T47D (cell line): ENCODE measurements around the gene PFDN6.

Experiments used
- DNase-seq, 2 experiments: peaks; one replicate each; pipeline versions ENCODE4 v3.0.0 to v3.0.0-alpha.2; 2011 to 2012; ENCODE audit warnings: low read depth in 1 of 2, low spot score in 1 of 2
- JUND ChIP-seq: IDR thresholded peaks from 2 replicates; pipeline ENCODE4 v1.6.1; 2012; ENCODE audit warnings: low read depth
- in situ Hi-C: cut with HindIII; loops from 2 replicates; pipeline ENCODE4 v1.10.0; 2016; ENCODE audit warnings: low sequenced_read_pairs, low pct_unique_long_range_greater_than_20kb

PFDN6 gene

GRCh38 chr6:33292996-33293682 is 3.7 kb downstream of the PFDN6 start:
- in situ Hi-C loops: no loop called here
- TF ChIP-seq JUND: no peak
- no peak for DNase-seq

DNA sequence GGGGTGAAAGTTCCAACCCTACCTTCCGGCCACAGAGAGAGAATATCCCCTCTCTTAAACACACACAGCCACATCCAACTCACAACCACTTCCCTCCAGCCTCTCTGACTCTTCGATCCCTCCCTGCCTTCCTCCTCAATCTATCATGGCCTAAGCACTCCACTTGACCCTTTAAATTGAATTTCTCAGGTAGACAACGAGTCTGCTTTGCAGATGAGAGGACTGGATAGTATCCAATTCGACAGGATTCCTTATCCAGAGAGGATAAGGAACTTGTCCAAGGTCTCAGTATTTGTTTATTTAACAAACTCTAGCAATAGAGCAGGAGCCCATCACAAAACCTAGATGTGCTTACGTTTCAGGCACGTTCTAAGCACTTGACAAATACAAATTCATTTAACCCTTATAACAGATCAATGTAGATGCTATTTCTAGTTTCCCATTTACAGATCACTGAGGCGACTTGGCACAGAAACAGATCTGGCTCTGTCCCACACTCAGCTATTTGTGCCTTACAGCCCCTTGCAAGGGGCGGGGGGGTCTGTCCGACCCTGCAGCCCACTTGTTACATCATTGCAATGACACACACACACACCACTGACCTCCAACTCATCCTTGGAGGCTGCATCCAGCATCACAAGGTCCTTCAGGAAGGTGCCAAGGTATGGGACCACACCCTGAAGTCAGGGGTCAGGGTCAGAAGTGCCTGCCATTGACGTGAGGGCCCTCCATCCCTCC is 4.9 kb downstream of the PFDN6 start:
- TF ChIP-seq JUND: no peak
- in situ Hi-C loops: no loop called here
- DNase-seq: no peak

GRCh38 chr6:33295621-33296369 is 6.4 kb downstream of the PFDN6 start:
- no peak for TF ChIP-seq JUND
- no peak for DNase-seq
- in situ Hi-C loops: no loop called here

DNA sequence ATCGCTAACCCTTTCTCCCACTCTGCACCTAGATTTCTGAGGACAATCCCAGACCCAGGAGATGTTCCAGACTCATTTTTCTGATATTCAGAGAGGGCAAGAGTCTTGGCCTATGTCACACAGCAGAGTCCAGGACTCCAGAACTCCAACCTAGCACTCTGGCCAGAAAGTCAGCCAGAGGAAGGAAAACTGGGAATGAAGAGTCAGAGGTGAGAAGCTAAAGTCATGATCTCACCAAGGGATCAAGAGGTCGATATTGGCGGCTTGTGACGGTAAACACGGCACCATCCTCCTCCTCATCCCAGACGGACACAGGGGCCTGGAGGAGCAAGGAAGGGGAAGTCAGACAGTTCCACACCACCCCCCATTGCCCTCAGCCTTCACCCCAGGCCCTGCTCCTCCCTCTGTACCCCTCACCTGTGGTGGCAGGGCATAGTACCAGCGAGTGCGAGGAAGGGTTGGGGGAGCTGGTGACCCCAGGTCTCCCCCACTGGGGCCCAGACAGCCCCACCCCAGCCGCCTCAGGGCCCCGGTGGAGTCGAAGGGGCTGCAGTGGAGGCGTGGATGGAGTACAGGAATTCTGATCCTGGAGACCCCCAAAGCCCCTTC is 7.5 kb downstream of the PFDN6 start:
- in situ Hi-C loops: no loop called here
- DNase-seq: no peak
- no peak for TF ChIP-seq JUND

GRCh38 chr6:33297406-33297955 is 8.1 kb downstream of the PFDN6 start:
- in situ Hi-C loops: no loop called here
- peak; percentile 81 to 94 for DNase-seq
- TF ChIP-seq JUND: 0 out of 2 replicates have a peak, but pooled peaks have one; percentile 12

- DNase-seq: peak; percentile 86 to 98
- in situ Hi-C loops: no loop called here
- TF ChIP-seq JUND: no peak
Observed at GRCh38 chr6:33297956-33298772, 8.8 kb downstream of the PFDN6 start.

GRCh38 chr6:33298773-33299236 is 9.4 kb downstream of the PFDN6 start, which contains the start of gene RGL2:
RGL2 (minus strand) TSS chr6:33298942; CDS start chr6:33298610, 332 bp downstream.
- no peak for TF ChIP-seq JUND
- peak; percentile 55 to 85 for DNase-seq
- in situ Hi-C loops: no loop called here

- in situ Hi-C loops: no loop called here
Observed at GRCh38 chr6:33299237-33299944, 10.0 kb downstream of the PFDN6 start.

DNA sequence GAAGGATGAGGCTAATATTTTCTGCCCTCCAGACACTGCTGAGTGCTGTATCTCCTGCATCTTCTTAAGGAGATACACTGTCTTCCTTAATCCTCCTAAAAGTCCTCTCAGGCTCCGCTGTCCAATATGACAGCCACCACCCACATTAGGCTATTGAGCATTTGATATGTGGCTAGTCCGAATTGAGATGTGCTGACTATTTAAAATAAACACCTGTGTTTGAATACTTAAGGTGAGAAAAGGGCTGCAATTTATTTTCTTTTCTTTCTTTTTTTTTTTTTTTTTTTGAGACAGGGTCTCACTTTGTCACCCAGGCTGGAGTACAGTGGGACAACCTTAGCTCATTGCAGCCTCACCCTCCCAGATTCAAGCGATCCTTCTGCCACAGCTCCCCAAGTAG is 12.5 kb downstream of the PFDN6 start:
- TF ChIP-seq JUND: no peak
- in situ Hi-C loops: no loop called here
- DNase-seq: no peak

More at GRCh38 chr6:33299237-33299944, 10.0 kb downstream of the PFDN6 start:
- peak; percentile 61 to 95 for DNase-seq
- no peak; the same call in none of the 2 replicates for TF ChIP-seq JUND

DNA sequence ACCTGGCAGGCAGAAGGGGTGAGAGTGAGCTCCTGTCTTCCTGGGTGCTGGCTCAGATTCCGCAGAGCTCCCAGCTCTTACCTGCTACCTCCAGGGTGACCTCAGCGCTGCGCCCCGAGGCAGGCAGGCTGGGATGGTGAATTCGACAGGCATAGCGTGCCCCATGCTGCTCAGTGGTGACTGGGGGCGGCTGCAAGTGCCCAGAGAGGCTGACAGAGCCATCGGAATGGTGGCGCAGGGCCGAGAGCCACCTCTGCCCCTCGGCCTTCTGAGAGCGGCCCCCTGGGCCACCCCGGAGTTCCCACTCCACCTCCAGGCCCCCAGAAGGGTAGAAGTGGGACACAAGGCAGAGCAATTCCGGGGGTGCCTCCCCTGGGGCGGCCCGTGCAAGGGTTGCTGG is 14.8 kb downstream of the PFDN6 start:
- no peak for DNase-seq
- no peak for TF ChIP-seq JUND
- in situ Hi-C loops: no loop called here

DNA sequence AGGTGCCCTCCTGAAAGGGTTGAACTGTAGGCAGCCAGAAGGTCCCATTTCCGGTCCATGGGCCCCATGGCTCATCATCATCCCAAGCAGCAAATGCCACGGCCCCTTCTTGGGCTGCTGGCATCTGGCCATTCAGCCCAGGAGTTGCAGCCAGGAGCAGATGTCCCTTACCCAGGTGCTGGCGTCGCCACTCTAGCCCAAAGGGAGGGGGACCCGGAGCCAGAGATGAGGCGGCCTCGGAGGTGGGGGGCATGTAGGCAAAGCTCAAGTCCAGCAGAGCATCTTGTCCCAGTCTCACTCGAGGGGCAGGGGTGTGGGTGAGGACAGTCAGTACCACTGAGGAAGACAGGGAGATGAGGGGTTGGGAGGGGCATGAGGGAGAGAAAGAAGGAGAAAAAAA is 15.7 kb downstream of the PFDN6 start:
- no peak for TF ChIP-seq JUND
- DNase-seq: no peak
- in situ Hi-C loops: no loop called here
